ENCODE results near the gene SLC2A13.

Gene SLC2A13

GRCh38 chr12:39846304-39846703 is 259.6 kb downstream of the SLC2A13 start:
- DNase-seq (ENCODE audit: extremely low spot score), result no peak
- TF ChIP-seq CTCF (IDR thresholded peaks at IDR 0.05; ENCODE audit: control extremely low read depth, extremely low read depth, low read depth, missing control alignments), result no peak
- POLR2A ChIA-PET, result no interaction called here
- CTCF ChIA-PET, result no interaction called here

- ChIA-PET CTCF (no interaction called here), POLR2A (no interaction called here)
- DNase-seq (ENCODE audit: extremely low spot score), result no peak
- TF ChIP-seq CTCF (IDR thresholded peaks at IDR 0.05; ENCODE audit: control extremely low read depth, extremely low read depth, low read depth, missing control alignments), result no peak
Observed at GRCh38 chr12:39840422-39840821, 265.5 kb downstream of the SLC2A13 start.

- POLR2A ChIA-PET, result no interaction called here
- no peak for TF ChIP-seq CTCF (IDR thresholded peaks at IDR 0.05; ENCODE audit: control extremely low read depth, extremely low read depth, low read depth, missing control alignments)
- DNase-seq (ENCODE audit: extremely low spot score), result no peak
- CTCF ChIA-PET, result no interaction called here
Observed at GRCh38 chr12:39839072-39839471, 266.8 kb downstream of the SLC2A13 start.

GRCh38 chr12:39835517-39836489 is 270.1 kb downstream of the SLC2A13 start:
- TF ChIP-seq CTCF (IDR thresholded peaks at IDR 0.05; ENCODE audit: control extremely low read depth, extremely low read depth, low read depth, missing control alignments), result no peak
- DNase-seq (ENCODE audit: extremely low spot score), result no peak
- CTCF ChIA-PET, result interaction anchor here (0.9 kb wide), 1 partner anchor 19 kb away, joined by 3 read pairs; no protein-coding TSS in a partner anchor
- POLR2A ChIA-PET, result no interaction called here

GRCh38 chr12:39831587-39832315 is 274.1 kb downstream of the SLC2A13 start:
- CTCF ChIA-PET, result no interaction called here
- POLR2A ChIA-PET, result no interaction called here
- DNase-seq (ENCODE audit: extremely low spot score), result no peak
- no peak for TF ChIP-seq CTCF (IDR thresholded peaks at IDR 0.05; ENCODE audit: control extremely low read depth, extremely low read depth, low read depth, missing control alignments)

- DNase-seq (ENCODE audit: extremely low spot score), result no peak
- POLR2A ChIA-PET, result no interaction called here
- no peak for TF ChIP-seq CTCF (IDR thresholded peaks at IDR 0.05; ENCODE audit: control extremely low read depth, extremely low read depth, low read depth, missing control alignments)
- CTCF ChIA-PET, result interaction anchor here (1.2 kb wide), 1 partner anchor 538 kb away, joined by 3 read pairs; no protein-coding TSS in a partner anchor
Observed at GRCh38 chr12:39830852-39831520, 274.9 kb downstream of the SLC2A13 start.
